Esophagus mucosa (tissue), 1 donor: Measurements from ENCODE around the gene UNC5C. TPM values are rescaled to one million over a fixed set of nuclear protein-coding genes. Genes with fewer than 3 reads are reported as not detected.
A peak's percentile ranks its signal among the peaks of the same experiment; 100 is the strongest.

Source experiments
- ATAC-seq: fragments of 200-7000 bp; cut with Tn5 transposase; one replicate; pipeline ENCODE4 v1.9.1; 2020
- total RNA-seq: library from RNA; stranded (reverse); gene quantifications from one replicate; pipeline ENCODE4 v1.2.4, GENCODE V29; 2023
- donor health status: DM: yes; HTN: yes; CAD: no.

UNC5C gene
- 0.16 TPM for total RNA-seq

DNA sequence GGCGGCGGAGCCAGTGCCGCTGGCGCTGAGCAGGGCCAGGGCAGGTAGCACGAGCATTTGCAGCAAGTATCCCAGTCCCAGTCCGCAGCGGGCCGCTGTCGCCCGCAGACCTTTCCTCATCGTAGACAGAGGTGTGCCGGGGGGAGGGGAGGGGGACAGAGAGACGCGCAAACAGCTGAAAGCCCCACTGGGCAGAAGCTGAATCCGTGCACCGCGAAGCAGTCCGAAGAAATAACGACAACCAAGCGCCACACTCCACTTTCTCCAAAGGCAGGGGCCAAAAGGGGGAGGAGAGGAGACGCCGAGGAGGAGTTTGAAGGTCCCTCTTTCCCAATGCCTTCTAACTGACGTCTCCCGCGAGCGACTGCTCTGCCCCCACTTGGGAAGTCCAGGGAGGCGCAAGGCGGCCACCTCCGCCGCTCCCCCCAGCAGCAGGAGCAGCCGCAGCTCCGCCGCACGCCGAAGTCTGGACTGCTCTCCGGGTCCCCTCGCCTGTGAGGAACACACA is at the start of gene UNC5C:
Gene UNC5C, minus strand, starts transcription at position 236 of the 508 bp plus-strand sequence.
- peak; percentile 18 for ATAC-seq

- no peak for ATAC-seq
Observed at GRCh38 chr4:95596676-95597075, 47.9 kb upstream of the UNC5C start.

DNA sequence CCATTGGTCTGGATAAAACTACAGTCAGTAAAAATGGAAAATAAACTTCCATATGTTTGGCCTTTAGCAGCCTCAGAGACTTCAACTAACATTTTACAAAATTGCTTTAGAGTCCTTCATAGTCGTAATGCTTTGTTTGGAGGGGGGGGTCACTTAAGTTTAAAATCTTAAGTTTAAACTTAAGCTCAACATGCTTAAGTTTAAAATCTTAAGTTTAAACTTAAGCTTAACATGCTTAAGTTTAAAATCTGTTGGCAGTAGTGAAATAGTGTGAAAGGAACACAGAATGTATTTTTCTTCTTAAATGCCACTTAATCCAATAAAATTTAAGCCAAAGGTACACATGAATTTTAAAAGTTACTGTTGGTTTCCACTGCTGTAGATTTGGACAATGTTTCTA is 45.9 kb upstream of the UNC5C start:
- no peak for ATAC-seq

DNA sequence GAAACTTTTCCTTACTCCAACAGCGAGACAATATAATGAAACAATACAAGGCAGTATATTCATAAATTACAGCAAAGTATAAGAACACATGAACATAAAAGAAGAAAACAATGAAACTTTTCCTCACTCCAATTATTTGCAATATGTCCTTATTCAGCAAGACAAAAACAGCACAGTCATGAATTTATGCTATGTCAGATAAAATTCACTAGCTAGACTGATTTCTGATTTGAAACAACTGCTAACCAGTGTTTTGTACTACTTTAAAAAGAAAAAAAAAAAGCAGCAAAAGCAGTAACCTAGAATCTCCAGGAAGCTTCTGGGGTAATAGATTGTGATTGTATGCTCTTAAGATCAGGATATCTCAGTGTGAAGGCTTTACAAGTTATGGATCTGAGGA is 45.2 kb upstream of the UNC5C start:
- ATAC-seq: no peak

DNA sequence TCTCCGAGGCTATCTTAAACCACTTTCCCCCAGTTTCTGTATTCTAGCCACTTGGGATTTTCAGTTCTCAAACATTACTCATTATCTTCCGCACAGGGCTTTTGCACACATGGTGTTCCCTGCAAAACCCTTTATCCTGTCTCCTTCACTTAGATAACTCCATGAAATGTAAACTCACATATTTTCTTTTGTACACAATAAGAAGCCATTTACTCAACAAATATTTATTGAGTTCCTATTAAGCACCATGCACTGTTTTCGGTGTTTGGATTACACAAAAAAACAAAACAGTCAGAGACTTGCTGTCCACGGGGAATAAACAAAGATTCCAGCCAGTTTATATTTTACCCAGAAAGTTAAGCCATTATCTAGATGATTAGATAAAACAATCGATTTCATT is 42.5 kb upstream of the UNC5C start:
- no peak for ATAC-seq

DNA sequence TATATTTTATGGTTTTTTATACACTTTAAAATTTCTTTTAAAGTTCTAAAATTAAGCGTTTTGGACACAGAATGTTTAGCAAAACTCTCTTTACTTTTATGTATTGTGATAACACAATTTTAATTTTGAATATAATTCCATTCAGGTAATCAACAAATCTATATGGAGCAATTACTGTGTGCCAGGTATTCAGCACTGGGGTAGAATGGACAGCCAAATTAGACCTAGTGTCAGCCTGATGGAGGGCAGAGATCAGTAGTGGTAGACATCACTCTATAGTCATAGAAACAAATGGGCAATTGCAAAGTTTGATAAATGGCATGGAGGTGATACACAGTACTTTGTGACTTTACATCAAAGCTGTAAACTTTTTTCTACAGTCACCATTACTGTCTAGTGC is 41.8 kb upstream of the UNC5C start:
- ATAC-seq: no peak

GRCh38 chr4:95585016-95585695 is 36.4 kb upstream of the UNC5C start:
- no peak for ATAC-seq

- no peak for ATAC-seq
Observed at GRCh38 chr4:95580226-95580625, 31.5 kb upstream of the UNC5C start.

GRCh38 chr4:95572304-95572991 is 23.7 kb upstream of the UNC5C start:
- no peak for ATAC-seq

GRCh38 chr4:95571577-95571976 is 22.8 kb upstream of the UNC5C start:
- no peak for ATAC-seq

DNA sequence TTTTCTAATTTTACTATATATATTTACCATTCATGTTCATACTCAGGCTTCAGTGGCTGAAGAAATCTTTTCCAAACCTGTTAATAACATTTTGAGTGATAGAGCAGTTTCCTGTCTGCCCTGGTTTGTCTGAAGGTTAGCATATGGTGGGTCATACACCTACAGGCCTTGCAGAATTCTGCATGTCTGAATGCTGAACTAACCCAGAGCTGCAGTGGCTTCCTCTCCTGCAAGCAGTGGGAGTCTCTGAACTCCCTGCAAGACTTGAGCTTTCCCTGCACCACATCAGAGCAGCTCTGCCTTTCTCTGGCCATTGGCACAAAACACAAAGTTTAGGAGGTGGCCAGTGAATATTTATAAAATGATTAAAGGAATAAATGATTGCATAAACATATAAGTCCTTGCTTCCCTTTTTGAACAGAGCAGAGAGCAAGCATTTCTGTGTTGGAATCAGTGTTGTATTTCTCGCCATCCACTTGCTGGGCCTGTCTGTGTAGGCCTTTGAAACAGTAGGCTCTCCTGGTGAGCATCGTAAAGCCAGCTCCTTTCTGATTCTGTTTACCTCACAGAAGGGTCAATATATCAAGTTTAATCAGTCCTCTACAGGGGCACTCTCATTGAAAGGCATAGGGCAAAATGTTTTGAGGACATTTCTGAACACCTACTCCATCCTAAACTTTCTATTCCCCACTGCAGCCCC is 15.0 kb upstream of the UNC5C start:
- ATAC-seq: no peak

GRCh38 chr4:95560774-95561173 is 12.0 kb upstream of the UNC5C start:
- no peak for ATAC-seq

DNA sequence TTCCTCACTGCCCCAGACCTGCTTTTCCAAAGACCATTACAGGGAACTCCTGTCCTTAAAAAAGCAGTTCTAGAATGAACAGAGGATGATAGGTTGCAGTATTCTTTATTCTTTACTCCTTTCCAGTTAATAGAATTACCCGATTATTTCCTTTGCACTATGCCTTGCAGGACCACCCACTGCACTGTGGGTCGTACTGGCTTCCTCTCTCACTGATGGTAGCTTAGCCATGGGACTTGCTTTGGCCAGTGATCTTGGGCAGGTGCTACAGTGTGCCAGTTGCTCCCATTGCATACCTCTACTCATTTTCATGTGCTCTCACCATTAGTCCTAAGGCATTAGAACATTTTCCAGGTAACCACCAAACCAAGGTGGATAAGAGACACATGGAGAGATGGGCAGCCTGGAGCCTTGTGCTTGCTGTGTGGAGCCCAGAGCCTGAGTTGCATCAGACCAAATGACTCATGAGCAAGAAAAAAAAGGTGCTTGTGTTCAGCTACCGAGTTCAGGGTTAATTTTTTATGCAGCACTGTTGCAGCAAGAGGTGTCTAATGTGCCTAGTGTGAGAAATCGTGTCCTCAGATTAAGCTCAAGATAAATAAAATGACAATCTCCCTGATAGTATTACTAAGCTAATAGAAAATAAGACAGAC is 7.6 kb upstream of the UNC5C start:
- no peak for ATAC-seq

DNA sequence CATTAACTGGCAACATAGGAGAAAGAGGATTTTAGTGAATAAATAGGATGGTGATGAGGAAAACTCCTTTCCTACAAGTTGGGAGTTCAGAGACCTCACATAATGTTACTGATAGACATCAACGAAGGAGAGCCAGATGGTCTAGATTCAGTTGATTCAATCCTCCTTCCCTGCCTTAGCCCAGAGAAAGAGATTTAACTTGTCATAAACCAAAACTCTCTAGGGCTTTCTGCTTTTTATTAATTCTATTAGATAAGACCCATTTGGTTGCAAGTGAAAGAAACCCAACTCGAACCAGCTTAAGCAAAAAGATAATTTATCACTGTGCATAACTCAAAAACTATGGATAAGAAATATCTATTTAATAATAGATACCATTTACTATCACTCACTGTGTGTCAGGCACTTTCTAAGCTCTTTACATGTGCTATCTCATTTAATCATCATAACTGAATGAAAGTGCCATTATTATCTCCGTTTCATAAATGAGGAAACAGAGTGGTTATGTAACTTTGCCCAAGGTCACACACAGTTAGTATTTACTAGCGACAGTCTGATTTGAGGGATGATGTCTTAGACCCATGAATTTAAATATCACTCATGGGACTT is 4.3 kb upstream of the UNC5C start:
- no peak for ATAC-seq

- ATAC-seq: no peak
Observed at GRCh38 chr4:95551653-95552052, 2.9 kb upstream of the UNC5C start.

DNA sequence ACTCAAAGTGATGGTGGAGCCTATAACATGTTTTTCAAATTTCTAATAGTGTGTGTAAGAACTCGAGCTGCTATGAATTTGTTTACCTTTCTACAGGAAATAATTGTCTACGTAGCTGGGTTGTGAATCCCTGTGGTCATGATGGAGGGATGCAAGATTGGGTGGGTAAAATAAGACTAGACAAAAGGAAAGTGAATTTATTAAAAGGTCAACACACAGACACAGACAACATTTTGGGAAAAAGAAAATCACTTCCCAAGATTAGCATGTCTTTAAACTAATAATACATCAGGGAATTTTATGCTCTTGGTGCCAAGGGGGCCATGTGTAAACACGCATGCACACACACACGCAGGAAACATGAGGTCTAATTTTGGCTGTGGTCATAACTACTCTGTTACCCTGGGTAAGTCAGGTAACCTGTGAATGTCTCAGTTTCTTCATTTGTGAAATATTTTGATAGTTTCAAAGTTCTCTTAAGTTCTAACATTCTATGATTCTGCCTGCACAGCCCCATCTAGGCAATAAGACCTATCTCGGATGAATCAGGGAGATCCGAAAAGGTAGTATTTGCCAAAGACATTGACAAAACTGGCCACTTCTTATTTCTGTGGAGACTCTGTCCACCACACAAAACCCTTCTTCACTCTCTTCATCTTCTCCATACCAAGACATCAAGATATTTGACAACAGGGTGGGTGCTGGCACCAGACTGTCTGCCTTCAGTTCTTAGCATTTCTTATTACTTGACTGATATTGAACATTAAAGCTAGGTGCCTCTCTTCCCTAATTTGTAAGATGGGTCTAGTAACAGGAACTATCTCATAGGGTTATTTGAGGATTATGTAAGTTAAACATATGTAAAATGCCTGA is 1.6 kb upstream of the UNC5C start:
- no peak for ATAC-seq

DNA sequence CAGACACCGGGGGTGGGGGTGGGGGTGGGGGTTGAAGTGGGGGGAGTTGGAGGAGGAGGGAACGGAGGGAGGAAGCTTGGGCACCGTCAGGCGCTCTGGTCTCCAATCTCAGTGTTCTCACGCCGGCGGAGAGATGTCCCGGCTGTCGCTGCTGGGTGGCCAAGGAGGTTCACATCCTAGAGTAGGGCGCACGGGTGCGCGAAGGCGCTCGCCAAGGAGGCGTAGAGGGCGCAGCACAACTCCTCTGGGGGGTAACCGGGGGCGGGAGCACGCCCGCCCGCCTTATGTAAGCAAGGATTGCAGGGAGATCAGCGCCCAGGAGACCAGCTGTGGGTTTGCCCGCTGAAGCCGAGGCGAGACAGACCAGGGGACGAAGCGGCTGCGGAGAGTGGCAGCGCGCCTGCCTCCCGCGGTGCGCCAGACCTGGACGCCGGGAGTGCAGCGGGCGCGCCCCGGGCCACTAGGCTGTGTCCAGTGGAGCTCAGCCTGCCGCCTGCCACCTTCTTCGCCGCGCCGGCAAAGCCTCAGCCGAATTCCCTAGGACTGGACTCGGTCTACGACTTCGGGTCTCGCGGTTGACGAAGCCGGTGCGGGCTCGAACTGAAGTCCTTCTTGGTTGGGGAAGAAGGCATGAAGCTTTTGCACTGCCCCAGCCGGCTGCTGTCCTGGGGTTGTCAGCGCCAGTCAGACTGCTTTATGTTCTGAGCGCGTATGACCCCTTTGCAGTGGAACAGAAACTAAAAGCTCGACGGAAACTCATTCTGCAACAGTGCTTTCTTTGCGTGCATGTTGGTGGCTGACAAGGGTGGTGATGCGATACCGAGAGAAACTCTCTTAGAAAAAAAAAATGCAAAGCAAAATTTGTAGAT is 707 bp upstream of the UNC5C start:
- peak; percentile 28 for ATAC-seq

- no peak for ATAC-seq
Observed at GRCh38 chr4:95547715-95548471, 880 bp downstream of the UNC5C start.

GRCh38 chr4:95546866-95547714 is 1.7 kb downstream of the UNC5C start:
- ATAC-seq: no peak
